Lower lobe of right lung (tissue), 2 donors: ENCODE results near the gene GFRA4. TPM values are rescaled to one million over a fixed set of nuclear protein-coding genes. Genes with fewer than 3 reads are reported as not detected.

Source experiments
- ATAC-seq, 2 donors: fragments of 200-7000 bp; cut with Tn5 transposase; one replicate each; pipeline ENCODE4 v1.9.1; 2020 to 2022; ENCODE audit warnings: mild to moderate bottlenecking in 2 of 2, moderate library complexity in 2 of 2
- DNase-seq: peaks from one replicate; pipeline ENCODE4 v3.0.0-alpha.2; 2020
- H3K27ac ChIP-seq: fragments of 200-600 bp; one replicate; pipeline ENCODE4 v1.8.0; 2022
- H3K27me3 ChIP-seq: fragments of 200-600 bp; one replicate; pipeline ENCODE4 v1.8.0; 2022; ENCODE audit warnings: low read depth
- H3K36me3 ChIP-seq: fragments of 200-600 bp; one replicate; pipeline ENCODE4 v1.8.0; 2022; ENCODE audit warnings: mild to moderate bottlenecking
- H3K4me1 ChIP-seq: fragments of 200-600 bp; one replicate; pipeline ENCODE4 v1.8.0; 2022
- H3K4me3 ChIP-seq: fragments of 200-600 bp; one replicate; pipeline ENCODE4 v1.8.0; 2022; ENCODE audit warnings: mild to moderate bottlenecking
- H3K9me3 ChIP-seq: fragments of 200-600 bp; one replicate; pipeline ENCODE4 v1.8.0; 2022
- intact Hi-C: fragments of 100-400 bp; cut with DNase I; formaldehyde crosslinking; loops from one replicate; pipeline ENCODE4 v1.11.0; 2022
- total RNA-seq: library from RNA; stranded (reverse); fragmentation: NEBNext Ultra II Directional; extraction: Animal tissue kit (Norgen Biotek cat#: 25700); gene quantifications from one replicate; pipeline ENCODE4 v1.2.1, GENCODE V29; 2021
- TF ChIP-seq, protein P1 (sequence below): fragments of 200-600 bp; IDR thresholded peaks from one replicate; pipeline ENCODE4 v1.8.0; 2022; ENCODE audit warnings: antibody characterized with exemption, mild to moderate bottlenecking
- donor health status: DM: no; HTN: yes; CAD: no; lungs with severe emphysema.

GFRA4 gene
- total RNA-seq, 1 donor from 2014 or later, result not detected

DNA sequence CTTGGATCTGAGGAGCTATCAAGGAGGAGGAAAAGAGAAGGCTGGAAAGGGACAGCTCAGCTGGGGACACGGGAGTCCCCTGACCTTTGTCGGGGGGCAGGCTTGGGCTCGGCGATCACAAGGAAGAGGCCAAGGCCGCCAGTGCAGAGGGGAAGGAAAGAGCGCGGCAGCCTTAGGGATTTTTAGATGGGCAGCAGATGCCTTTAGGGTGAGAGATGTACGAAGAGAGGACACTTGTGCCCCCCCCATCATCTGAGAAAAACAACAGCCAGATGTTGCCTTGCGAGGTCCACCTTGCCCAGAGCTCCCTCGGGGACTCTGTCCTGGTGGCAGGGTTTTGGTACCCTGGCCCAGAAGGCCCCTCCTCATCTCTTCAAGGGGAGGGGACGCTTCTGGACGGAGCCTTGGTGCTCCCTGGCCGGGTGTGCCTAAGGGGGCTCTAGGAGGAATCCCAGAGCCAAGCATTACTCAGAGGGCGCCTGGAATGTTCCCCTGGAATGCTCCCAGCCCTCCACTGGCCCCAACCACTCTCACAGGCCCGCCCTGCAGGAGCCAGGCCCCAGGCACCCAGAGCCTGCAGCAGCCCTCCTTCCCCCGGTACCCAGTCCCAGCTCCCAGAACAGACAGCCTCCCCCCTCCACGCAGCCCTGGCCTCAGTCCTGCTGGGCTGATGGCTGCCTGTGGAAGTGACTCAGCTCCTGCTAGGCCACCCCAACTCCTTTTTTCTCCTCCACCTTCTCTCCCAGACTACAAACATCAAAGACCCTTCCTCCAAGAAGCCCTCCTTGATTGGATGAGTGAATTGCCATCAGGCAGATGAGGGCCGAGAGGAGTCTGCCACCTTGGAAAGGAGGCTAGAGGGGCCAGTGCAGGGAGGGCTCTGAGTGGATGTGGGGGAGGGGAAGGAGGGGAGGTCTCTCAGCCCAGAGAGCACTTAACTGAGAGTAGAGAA, 16.8 kb upstream of the GFRA4 start:
- no peaks in the 10 kb centered on the region for H3K36me3 ChIP-seq
- H3K27ac ChIP-seq, result peak overlapping the region; percentile 36
- intact Hi-C loops, result no loop called here
- no peaks in the 10 kb centered on the region for H3K9me3 ChIP-seq
- TF ChIP-seq, protein P1, sequence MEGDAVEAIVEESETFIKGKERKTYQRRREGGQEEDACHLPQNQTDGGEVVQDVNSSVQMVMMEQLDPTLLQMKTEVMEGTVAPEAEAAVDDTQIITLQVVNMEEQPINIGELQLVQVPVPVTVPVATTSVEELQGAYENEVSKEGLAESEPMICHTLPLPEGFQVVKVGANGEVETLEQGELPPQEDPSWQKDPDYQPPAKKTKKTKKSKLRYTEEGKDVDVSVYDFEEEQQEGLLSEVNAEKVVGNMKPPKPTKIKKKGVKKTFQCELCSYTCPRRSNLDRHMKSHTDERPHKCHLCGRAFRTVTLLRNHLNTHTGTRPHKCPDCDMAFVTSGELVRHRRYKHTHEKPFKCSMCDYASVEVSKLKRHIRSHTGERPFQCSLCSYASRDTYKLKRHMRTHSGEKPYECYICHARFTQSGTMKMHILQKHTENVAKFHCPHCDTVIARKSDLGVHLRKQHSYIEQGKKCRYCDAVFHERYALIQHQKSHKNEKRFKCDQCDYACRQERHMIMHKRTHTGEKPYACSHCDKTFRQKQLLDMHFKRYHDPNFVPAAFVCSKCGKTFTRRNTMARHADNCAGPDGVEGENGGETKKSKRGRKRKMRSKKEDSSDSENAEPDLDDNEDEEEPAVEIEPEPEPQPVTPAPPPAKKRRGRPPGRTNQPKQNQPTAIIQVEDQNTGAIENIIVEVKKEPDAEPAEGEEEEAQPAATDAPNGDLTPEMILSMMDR, result no peak
- peak overlapping the region; percentile 51 for H3K4me3 ChIP-seq
- peaks cover 16% of the 10 kb centered on the region for H3K4me1 ChIP-seq
- ATAC-seq, result no peak
- peaks cover 46% of the 10 kb centered on the region for H3K27me3 ChIP-seq
- no peak for DNase-seq

GRCh38 chr20:3678856-3679720, 15.9 kb upstream of the GFRA4 start:
- intact Hi-C loops, result no loop called here
- no peak overlapping the region for H3K4me3 ChIP-seq
- H3K36me3 ChIP-seq, result no peaks in the 10 kb centered on the region
- H3K27ac ChIP-seq, result peak overlapping the region; percentile 36
- DNase-seq, result no peak
- H3K4me1 ChIP-seq, result peaks cover 16% of the 10 kb centered on the region
- ATAC-seq, result no peak
- no peaks in the 10 kb centered on the region for H3K9me3 ChIP-seq
- peaks cover 55% of the 10 kb centered on the region for H3K27me3 ChIP-seq
- TF ChIP-seq, protein P1, result no peak

GRCh38 chr20:3678198-3678597, 15.0 kb upstream of the GFRA4 start:
- Histone ChIP-seq H3K36me3 (no peaks in the 10 kb centered on the region), H3K4me1 (peaks cover 16% of the 10 kb centered on the region), H3K9me3 (no peaks in the 10 kb centered on the region), H3K27ac (no peak overlapping the region), H3K27me3 (peaks cover 64% of the 10 kb centered on the region), H3K4me3 (no peak overlapping the region)
- TF ChIP-seq, protein P1, result no peak
- no peak for ATAC-seq
- intact Hi-C loops, result no loop called here
- DNase-seq, result no peak

- H3K27me3 ChIP-seq, result peaks cover 64% of the 10 kb centered on the region
- no peak for ATAC-seq
Observed at GRCh38 chr20:3677733-3678132, 14.5 kb upstream of the GFRA4 start.

More at GRCh38 chr20:3677733-3678132, 14.5 kb upstream of the GFRA4 start:
- intact Hi-C loops, result no loop called here
- Histone ChIP-seq H3K4me1 (peaks cover 19% of the 10 kb centered on the region), H3K9me3 (no peaks in the 10 kb centered on the region), H3K36me3 (no peaks in the 10 kb centered on the region), H3K27ac (no peak overlapping the region), H3K4me3 (no peak overlapping the region)
- TF ChIP-seq, protein P1, result no peak
- DNase-seq, result no peak
